ENCODE measurements around the gene ERBB4. TPM values are rescaled to one million over a fixed set of nuclear protein-coding genes. Genes with fewer than 3 reads are reported as not detected.

ERBB4 gene
- total RNA-seq, 1 donor from 2014 or later = 1.7 TPM

DNA sequence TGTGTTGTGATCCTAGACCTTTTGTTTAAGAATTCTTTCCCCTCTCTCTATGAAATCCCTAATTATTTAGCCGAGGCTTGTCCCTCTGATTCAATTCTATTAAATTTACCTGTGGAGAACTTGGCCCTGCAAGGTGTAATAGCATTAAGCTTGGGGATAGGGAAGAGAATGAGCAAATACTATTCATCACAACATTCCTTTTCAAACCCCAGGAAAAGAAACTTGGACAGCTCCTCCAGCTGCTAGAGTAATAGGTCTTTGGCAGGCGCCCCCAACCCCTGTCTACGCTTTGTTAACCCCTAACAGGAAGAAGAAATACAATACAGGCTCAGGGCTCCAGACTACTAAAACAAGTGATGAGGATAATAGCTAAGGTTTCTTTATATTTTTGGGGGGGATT is 1025.2 kb downstream of the ERBB4 start:
- Histone ChIP-seq H3K9me3 (no peaks in the 10 kb centered on the region), H3K27me3 (no peaks in the 10 kb centered on the region), H3K27ac (no peak overlapping the region), H3K4me3 (no peak overlapping the region), H3K36me3 (no peaks in the 10 kb centered on the region), H3K4me1 (no peaks in the 10 kb centered on the region)
- TF ChIP-seq, protein P1, sequence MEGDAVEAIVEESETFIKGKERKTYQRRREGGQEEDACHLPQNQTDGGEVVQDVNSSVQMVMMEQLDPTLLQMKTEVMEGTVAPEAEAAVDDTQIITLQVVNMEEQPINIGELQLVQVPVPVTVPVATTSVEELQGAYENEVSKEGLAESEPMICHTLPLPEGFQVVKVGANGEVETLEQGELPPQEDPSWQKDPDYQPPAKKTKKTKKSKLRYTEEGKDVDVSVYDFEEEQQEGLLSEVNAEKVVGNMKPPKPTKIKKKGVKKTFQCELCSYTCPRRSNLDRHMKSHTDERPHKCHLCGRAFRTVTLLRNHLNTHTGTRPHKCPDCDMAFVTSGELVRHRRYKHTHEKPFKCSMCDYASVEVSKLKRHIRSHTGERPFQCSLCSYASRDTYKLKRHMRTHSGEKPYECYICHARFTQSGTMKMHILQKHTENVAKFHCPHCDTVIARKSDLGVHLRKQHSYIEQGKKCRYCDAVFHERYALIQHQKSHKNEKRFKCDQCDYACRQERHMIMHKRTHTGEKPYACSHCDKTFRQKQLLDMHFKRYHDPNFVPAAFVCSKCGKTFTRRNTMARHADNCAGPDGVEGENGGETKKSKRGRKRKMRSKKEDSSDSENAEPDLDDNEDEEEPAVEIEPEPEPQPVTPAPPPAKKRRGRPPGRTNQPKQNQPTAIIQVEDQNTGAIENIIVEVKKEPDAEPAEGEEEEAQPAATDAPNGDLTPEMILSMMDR (IDR thresholded peaks at IDR 0.05) = no peak
- DNase-seq (ENCODE audit: low spot score in 2 of 2) = no peak
- intact Hi-C loops (cut with DNase I) = no loop called here

DNA sequence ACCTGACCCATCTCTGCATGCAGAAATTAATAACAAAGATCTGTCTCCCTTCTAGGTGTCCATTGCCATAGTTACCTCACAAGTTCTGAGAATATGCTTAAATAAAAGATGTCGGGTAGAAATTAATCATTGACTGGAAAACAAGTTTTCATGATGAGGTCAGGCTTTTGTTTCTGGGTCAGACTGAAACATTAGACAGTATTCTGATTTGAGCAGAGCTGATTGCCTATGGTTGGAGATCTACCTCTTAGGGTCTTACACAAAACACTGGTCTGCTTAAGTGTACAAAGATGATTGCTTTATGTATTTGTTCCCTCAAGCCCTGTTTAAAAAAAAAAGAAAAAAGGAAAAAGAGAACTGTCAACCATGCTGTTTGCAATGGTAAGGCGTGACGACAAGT is 1025.8 kb downstream of the ERBB4 start:
- TF ChIP-seq, protein P1 (IDR thresholded peaks at IDR 0.05) = no peak
- H3K4me3 ChIP-seq = no peak overlapping the region
- no peaks in the 10 kb centered on the region for H3K36me3 ChIP-seq
- DNase-seq (ENCODE audit: low spot score in 2 of 2) = no peak
- intact Hi-C loops (cut with DNase I) = no loop called here
- H3K4me1 ChIP-seq = no peaks in the 10 kb centered on the region
- no peaks in the 10 kb centered on the region for H3K9me3 ChIP-seq
- no peaks in the 10 kb centered on the region for H3K27me3 ChIP-seq
- no peak overlapping the region for H3K27ac ChIP-seq

DNA sequence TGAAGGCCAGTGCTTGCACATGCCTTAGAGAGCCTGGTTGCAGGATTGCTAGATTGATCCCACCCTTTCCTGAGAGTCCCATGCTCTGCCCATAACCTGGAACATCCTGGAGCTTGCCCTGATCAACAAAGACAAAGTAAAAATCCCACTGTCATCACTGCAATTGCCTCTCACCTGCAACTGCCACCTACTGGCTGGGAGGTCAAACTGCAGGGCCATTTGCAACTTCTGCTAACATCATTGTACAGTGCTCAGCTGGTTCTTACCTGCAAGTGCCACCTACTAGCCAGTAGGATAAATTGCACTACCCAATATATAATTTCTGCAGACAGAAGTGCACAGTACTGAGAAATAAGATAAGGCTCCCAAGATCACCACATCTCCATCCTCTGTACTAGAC is 1034.7 kb downstream of the ERBB4 start:
- TF ChIP-seq, protein P1 (IDR thresholded peaks at IDR 0.05) = no peak
- no peaks in the 10 kb centered on the region for H3K4me1 ChIP-seq

DNA sequence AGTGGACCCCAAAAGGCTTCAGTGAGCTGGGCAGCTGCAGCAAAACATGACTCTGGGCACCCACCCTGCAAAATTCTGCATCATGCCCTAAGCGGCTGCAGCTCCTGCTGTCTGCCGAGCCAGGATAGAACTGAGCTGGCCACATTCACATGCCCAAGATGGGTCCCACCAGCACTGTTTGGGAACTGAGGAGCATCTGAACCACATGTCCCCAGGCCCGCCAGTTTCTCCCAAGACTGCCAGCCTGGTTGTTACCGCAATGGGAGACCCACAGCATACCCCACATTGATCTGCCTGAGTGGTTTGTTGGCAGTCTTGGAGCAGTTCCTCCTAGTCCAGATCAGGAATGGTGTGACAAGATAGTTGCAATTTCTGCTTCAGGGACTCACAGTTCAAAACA is 1035.4 kb downstream of the ERBB4 start:
- Histone ChIP-seq H3K36me3 (no peaks in the 10 kb centered on the region), H3K9me3 (peaks cover 0 to 7% of the 10 kb centered on the region in 2 donors), H3K27me3 (no peaks in the 10 kb centered on the region), H3K4me3 (no peak overlapping the region), H3K4me1 (no peaks in the 10 kb centered on the region), H3K27ac (no peak overlapping the region)
- no peak for DNase-seq (ENCODE audit: low spot score in 2 of 2)
- intact Hi-C loops (cut with DNase I) = no loop called here
- TF ChIP-seq, protein P1 (IDR thresholded peaks at IDR 0.05) = no peak

More for the DNA sequence above, 1034.7 kb downstream of the ERBB4 start:
- H3K27ac ChIP-seq = no peak overlapping the region
- no peaks in the 10 kb centered on the region for H3K27me3 ChIP-seq
- peaks cover 0 to 7% of the 10 kb centered on the region in 2 donors for H3K9me3 ChIP-seq
- no peak for DNase-seq (ENCODE audit: low spot score in 2 of 2)
- intact Hi-C loops (cut with DNase I) = no loop called here
- H3K4me3 ChIP-seq = no peak overlapping the region
- no peaks in the 10 kb centered on the region for H3K36me3 ChIP-seq

DNA sequence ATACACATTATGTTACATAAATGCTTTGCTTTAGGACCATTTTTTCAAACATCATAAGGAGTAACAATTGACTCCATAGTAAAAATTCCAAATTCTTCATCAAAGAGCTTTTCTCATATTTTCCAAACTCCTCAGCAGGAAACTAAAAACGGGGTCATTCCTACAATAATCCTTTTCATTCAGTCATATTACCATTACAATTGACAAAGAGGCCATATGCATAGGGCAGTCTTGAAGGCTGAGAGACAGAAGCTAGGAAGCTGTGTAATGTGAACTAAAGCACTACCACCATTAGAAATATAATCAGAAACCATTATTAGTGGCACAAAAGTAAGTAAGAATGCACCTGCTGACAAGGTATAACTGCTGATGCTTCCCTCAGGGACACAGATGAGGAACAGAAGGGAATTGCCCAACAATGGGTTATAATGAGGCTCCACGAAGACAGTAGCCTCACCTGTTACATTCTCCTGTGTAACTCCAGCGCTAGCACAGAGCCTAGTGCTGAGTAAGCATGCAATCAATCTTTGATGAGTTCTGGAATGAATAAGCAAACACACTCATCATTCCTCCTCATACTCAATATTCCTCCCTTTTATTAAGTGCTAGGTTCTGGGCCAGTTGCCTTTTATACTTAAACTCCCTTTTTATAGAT is 1039.9 kb downstream of the ERBB4 start:
- no peaks in the 10 kb centered on the region for H3K4me1 ChIP-seq
- intact Hi-C loops (cut with DNase I) = no loop called here
- H3K27ac ChIP-seq = no peak overlapping the region
- H3K9me3 ChIP-seq = no peaks in the 10 kb centered on the region
- no peaks in the 10 kb centered on the region for H3K27me3 ChIP-seq
- TF ChIP-seq, protein P1 (IDR thresholded peaks at IDR 0.05) = no peak
- H3K4me3 ChIP-seq = no peak overlapping the region
- H3K36me3 ChIP-seq = no peaks in the 10 kb centered on the region
- no peak for DNase-seq (ENCODE audit: low spot score in 2 of 2)

DNA sequence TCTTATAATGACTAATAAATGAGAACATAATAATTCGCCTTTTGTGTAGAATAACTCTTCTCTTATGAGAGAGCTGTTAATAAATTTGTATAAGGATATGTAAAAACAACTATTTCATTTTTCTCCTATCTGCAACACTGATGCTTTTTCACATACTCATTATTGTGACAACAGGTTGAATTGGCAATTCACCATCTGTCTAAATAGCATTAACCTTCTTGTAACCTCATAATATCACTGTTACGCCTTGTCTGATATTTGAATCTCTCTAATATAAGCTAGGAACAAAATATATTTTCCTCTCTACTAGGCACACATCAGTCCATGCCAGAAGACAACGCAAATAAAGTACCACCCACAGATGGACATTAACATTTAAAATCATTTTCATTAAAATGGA is 1043.3 kb downstream of the ERBB4 start:
- no peak for DNase-seq (ENCODE audit: low spot score in 2 of 2)
- intact Hi-C loops (cut with DNase I) = no loop called here
- no peak overlapping the region for H3K27ac ChIP-seq
- no peaks in the 10 kb centered on the region for H3K36me3 ChIP-seq
- H3K4me3 ChIP-seq = no peak overlapping the region
- H3K9me3 ChIP-seq = no peaks in the 10 kb centered on the region
- H3K27me3 ChIP-seq = no peaks in the 10 kb centered on the region
- TF ChIP-seq, protein P1 (IDR thresholded peaks at IDR 0.05) = no peak
- H3K4me1 ChIP-seq = no peaks in the 10 kb centered on the region
